HG02678 (cell line): ENCODE data around the gene RGL1.
"Not testable (repeated sequence)": the region's sequence is repeated elsewhere in the genome, so short reads cannot be mapped to it uniquely, and the experiment has no call there.

Source experiments
- ATAC-seq: cut with Tn5 transposase; IDR thresholded peaks from one replicate; pipeline ENCODE4 v1.9.1; 2021; ENCODE audit warnings: mild to moderate bottlenecking, moderate library complexity; ENCODE audit not compliant: unreplicated experiment

RGL1 gene

DNA sequence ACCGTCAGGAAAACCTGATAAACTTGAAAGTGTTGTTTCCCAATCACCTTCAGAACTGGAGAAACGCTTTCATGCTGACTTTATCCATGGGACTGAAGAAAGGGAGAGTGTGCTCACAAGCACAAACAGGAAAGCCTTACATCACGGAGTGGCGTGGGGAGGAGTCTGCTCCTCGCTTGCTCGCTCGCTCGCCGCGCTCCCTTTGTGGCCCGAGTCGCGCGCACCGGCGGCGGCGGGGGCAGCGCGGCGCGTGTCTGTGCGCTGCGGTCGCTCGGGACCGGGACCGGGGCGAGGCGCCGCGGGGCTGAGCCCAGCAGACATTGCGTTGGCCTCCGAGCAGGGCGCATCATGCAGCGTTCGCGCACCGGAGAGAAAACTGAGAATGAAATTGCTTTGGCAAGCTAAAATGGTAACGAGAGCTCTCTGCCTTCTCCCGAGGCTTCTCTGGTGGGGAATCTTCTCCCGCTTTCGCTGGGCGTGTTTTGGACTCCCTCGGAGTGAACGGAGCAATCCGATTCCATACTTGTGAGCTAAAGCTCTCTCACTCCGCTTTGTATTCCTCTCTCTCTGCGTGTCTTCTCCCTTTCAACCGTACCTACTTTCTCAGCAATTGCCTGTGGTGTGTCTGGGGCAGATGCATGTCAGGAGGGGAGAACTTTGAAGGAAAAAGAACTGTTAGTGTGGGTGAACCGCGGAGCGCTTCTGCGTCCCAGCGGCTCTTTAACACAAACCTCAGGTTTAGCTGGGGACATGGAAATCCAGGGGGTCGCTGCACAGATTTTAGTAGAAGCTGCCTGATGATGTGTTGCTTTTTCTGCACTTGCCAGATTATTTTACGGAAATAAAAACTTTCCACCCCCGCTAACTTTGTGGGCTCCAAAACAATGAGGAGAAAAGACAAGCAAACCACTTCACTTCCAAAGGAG is at the start of gene RGL1:
Gene RGL1, plus strand, starts transcription at position 205 of the 926 bp plus-strand sequence. Its CDS starts 178 bp downstream, at position 383.
- ATAC-seq: peak; percentile 63

DNA sequence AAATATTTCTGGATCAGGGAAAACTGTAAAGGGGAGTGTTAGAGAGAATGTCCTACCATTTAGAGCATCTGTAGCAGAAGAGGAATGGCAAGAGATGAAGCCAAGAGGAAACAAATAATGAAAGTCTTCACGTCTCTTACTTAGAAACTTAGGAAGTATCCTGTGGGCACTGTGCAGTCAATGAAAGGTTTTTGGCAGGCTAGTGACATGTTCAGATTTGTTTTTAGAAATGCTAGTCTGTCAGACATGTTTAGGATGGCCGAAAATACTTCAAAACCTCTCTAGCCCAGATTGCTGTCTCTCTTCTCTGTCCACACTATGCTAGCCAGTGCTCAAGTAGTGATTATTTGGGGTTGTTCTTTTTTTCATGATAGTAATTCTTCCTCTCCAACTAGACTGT is 48.6 kb upstream of the RGL1 start:
- no peak for ATAC-seq

DNA sequence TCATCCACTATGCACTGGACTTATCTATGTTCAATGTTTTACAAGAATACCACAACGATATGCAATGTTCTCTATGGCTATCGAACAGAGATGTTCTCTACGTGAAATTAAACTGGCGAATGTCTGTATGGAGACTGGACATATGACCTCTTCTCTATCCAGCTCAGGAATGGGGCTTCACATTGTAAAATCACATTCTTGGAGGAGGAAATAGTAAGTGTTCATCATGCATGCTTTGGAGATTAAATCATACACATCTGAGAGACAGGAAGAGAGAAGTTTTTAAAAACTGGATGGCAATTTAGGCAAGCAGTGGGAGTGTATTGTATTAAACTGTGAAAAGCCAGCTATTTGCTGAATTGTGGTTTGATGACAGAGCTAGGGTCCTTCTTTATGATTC is 47.9 kb upstream of the RGL1 start:
- no peak for ATAC-seq

DNA sequence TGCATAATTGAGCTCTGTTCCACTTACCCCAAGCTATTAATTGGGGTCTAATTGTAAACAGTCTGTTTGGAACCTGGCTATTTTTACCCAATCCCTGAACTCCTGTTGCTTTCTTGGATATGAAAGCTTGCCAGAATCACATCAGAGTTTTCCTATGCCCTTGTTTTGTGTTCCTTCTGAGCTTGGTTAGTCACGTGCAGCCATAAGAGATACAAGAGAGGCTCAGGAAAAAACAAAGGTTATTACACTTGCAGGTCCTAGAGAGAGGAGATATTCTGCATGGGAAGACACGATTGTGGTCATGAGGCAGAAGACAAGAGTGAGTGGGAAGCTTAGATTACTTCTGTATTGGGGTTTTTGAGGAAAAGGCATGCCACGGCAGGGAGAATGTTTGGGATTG is 46.0 kb upstream of the RGL1 start:
- no peak for ATAC-seq

DNA sequence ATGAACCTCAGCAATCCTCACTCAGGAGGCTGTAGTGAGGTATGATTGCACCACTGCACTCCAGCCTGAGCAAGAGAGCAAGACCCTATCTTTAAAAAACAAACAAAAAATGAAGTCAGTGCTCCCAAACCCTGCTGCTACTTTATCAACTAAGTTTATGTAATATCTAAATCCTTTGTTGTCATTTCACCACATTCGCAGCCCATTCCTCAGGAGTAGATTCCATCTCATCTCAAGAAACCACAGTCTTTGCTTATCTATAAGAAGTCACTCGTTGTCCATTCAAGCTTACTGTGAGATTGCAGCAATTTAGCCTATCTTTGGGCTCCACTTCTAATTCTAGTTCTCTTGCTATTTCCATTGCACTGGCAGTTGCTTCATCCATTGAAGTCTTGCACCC is 44.3 kb upstream of the RGL1 start:
- ATAC-seq: no peak

DNA sequence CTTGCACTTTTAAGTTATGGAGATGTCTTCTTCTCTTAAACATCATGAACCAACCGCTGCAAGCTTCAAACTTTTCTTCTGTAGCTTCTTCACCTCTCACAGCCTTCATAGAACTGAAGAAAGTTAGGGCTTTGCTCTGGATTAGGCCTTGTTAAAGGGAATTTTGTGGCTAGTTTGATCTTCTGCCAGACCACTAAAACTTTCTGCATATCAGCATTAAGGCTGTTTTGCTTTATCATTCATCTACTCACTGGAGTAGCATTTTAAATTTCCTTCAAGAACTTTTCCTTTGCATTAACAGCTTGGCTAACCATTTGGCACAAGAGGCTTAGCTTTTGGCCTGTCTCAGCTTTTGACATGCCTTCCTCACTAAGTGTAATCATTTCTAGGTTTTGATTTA is 43.0 kb upstream of the RGL1 start:
- no peak for ATAC-seq

DNA sequence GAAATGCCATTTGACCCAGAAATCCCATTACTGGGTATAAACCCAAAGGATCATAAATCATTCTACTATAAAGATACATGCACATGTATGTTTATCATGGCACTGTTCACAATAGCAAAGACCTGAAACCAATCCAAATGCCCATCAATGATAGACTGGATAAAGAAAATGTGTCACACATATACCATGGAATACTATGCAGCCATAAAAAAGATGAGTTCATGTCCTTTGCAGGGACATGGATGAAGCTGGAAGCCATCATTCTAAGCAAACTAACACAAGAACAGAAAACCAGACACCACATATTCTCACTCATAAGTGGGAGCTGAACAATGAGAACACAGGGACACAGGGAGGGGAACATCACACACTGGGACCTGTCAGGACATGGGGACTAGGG is 42.1 kb upstream of the RGL1 start:
- not testable (repeated sequence) for ATAC-seq

DNA sequence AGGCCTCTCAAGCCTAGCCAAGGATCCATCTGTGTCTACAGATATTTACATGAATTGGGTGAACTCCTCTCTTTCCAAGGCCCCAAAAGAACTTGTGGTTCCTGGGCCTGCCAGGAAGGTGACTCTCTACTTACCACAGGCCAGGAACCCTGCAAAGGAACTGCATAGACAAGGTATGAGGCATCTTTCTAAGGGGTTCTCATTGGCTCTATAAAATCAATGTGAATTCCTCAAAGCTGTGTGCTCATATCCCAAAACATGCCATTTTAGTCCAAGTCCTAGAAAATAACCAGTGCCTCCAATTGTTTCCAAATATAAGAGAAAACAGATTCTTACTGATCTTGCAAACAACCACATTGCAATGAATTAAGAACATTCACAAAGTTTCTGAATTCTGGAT is 39.9 kb upstream of the RGL1 start:
- no peak for ATAC-seq

DNA sequence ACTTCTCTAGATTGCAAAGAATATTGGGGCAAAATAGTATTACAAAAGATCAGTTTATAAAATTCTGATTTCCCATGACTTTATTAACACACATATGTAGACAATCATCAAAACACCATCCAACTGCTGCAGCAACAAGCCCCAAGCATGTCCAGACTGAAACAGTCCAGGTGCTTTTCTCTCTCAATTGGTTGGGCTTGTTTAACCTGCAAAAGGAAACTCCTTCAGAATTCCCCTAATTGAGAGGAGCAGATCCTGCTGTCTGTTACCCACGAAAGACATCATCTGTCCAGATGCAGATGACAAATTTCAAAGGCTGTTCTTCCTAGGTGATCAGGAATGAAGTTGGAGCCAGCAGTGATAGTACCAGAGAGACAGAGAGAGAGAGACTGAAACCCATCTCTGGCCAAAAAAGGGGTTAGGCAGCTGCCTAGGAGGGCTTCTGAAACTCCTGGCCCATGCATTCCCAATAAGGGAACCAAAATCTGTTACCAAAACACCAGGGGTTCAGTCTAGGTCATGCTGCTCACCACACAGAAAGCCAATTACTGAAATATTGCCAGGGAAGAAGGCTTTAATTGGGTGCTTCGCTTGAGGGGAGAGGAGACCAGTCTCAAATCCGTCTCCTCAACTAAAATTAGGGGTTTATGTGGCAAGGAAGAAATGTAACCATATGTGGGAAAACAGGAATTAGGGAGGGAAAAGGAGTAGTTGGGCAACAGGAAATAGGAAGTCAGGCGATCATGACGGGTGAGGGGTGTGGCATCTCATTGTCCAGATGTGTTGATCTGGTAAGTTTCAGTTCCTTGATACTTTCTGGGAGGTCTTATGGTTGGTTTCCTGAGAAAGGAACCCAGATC is 34.7 kb upstream of the RGL1 start:
- ATAC-seq: no peak

DNA sequence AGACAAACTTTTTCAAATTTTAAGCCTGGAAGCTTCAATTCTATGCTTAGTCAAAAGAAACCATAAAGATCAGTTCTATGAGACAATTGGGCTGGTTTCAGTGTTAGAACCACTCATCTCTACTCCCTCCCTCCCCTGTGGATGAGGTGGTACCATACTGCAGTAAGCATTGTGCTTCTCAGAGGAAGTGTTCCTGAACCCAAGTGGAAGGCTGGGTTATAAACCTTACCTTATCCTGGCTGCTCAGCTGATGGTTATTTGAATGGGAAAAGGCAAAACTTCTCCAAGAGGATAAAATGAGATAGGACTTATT is 34.1 kb upstream of the RGL1 start:
- ATAC-seq: no peak

DNA sequence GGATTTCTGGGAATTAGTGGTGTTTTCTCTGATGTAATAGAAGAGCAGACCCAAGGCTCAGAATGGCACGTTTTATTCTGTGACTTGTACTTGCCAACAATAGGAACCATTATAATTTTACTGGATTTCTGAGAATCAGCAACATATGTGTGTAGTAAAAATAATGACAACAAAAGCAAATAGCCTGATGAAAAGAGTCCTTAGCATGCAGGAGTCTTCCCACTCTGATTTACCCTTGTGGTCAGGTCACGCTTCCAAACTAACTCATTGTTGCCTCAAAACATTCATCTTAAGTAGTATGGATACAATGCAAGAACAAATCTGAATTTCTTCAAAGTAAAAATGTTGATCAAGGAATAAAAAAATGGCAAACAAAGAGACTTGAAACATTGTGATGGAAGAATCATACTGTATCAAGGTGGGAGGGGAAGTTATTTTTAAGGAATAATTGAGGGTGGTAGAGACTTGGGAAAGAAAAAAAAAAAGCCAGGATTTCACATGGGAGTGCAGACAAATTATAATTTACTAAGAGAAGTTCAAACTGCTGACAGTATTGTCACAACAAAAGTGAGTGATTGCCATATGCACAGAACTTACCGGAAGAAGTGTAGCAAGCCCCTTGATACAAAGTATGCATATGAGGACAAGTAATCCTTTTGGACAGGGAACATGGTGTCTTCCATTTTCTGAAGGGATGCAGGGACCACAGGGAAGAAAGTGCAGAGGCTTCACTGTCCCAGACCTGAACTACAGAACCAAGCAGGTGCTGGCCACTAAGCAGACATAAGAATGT is 31.2 kb upstream of the RGL1 start:
- no peak for ATAC-seq

DNA sequence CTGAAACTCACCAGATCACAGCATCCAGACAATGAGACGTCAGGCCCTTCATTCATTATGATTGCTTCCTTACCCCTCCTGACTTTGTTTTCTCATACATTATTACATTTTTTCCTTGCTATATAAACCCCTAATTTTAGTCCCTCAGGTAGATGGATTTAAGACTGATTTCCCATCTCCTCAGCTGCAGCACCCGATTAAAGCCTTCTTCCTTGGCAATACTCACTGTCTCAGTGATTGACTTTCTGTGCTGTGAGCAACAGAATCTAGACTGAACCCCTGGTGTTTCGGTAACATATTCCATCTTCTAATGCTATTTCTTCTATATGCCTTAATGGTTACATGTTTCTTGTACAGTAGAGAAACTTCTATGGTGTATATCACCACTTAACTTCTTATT is 30.0 kb upstream of the RGL1 start:
- ATAC-seq: no peak

DNA sequence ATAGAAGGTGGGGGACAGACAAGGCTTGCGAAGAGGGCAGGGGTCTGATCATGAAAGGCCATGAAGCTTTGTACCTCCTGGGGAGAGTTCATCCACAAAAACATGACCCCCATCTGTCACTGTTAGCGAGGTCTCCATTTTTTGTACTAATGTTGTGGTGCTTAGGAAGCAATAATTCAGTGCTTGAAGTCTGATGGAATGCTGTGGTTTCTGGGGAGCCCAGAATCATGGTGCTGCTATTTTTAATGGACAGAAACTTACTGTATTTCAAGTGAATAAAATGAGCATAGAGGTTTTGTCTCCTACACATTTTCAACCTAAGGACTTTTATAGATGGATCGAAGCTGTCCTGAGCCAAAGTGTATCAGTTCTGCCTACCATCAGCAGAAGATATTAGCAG is 28.2 kb upstream of the RGL1 start:
- ATAC-seq: no peak

DNA sequence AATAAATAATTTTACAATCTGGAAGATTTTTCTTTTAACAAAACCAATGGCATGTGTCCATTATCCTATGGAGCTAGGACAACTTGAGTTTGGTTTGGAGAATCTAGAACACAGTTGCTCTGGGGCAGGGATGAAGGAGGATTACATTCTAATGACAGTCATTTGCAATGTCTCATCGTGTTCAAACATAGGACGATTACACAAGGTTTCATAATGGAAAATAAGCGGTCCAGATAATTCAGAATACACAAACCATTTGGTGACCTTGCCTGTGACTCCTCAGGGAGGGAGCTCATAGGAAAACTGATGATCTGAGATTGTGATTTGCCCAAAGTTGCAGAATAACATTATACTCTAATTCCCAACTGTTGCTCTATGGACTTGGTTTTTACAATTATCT is 27.6 kb upstream of the RGL1 start:
- no peak for ATAC-seq

DNA sequence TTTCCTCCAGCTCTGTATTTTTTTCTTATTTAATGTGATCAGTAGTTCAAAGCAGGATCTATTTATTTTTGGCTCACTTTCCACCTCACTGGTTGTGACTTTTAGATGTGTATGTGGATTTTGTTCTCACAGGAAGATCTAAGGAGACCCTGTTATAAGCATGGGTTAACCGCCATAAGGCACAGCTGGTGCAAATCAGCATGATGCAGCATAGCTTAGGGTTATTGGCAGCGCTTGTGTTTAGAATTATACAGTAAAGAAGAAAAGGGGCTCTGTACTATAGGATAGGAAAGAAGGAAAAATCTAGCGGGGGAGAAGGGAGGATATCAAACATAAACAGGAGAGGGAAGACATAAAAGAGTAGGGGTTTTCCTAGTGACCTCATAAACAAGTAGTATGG is 26.9 kb upstream of the RGL1 start:
- no peak for ATAC-seq

DNA sequence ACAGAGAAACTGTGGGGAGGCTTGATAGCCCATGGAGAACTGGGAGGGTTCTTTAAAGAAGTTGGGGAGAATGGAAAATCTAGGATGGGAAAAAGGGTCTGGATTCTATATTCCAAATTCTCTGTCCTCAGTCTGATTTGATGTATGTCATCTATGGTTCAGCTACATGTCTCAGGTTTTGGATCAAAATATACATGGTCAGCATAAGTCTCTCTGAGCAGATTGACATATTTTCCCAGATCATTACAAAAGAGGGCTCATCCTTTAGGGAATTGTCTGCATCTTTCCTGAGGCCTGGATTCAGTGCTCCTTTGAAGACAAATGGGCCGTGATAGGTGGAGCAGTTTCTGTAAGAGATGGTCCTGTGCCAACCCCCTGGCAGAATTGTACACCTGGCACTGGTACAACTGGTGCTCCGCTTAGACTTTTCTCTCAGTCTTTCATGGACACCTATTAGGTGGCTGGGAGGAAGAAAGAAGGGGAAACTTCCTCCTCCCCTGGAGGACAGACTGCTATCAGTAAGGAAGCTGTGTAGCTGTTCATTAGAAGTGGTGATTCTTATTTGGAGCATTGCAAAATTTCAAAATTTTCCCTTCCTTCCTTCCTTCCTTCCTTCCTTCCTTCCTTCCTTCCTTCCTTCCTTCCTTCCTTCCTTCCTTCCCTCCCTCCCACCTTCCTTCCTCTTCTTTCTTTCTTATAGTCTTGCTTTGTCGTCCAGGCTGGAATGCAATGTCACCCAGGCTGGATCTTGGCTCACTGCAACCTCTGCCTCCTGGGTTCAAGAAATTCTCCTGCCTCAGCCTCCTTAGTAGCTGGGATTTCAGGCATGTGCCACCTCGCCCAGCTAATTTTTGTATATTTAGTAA is 26.1 kb upstream of the RGL1 start:
- ATAC-seq: no peak

DNA sequence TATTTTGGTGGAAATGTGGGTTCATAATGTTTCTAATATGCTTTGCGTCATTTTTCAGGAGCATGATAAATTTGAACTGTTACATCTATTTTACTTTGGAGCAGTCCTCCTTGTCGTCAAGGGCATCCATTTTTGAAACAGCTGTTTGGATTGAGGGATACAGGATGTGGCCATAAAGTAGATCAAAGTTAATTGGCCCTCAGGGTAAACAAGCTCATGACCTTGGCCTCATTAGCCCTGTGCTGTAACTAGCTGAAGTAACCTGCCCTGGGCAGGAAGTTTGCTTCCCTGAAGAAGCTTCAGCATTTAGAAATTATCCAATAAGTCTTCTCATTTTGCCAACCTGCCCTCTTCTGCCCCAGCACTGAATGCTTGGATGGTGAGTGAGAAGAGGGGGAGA is 24.8 kb upstream of the RGL1 start:
- ATAC-seq: no peak

DNA sequence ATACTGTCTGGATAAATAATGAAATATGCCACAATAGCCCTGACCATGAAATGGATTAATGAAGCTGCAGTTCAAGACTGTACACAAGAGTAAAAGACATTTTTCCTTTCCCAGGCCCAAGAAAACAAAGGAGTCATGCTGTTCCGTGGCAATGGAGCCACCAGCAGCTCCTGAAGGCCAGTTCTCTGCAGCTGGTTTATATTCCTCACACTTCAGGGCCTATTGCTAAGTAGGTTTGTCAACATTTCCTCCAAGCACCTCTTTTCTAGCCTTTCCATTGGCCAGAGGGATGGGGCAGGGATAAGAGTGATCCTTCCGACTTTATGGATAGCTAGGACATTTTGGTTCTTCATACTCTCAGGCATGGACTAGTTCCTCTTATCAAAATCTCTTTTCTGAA is 24.2 kb upstream of the RGL1 start:
- no peak for ATAC-seq

DNA sequence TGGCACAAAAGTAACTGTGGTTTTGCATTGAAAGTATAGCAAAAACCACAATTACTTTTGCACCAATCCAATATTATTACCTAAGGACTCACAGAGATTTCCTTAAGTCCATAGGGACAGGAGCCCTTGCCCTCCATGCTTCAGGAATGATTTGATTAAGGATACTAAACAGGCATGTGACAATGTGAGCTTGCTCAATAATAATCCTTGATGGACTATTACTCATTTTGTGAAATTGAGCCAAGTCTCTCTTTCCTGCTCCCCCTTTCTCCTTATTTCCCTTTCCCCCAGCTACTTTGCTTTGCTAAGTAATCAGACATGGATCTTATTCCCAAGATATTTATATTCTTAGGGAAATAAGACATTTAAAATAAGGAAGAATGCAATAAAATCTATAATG is 21.6 kb upstream of the RGL1 start:
- ATAC-seq: no peak
